Panc1 (cell line): ENCODE measurements around the gene CELSR2. TPM values are rescaled to one million over a fixed set of nuclear protein-coding genes. Genes with fewer than 3 reads are reported as not detected.

Experiments used
- ATAC-seq: fragments of 200-7000 bp; cut with Tn5 transposase; 2 replicates; pipeline ENCODE4 v1.9.1; 2020; ENCODE audit warnings: mild to moderate bottlenecking, moderate library complexity
- BruUV-seq: library from RNA; stranded (reverse); fragments of 400-500 nt; replicated peaks from 2 replicates; lab custom pipeline; 2021; lab: Mats Ljungman, UMichigan
- CTCF ChIA-PET: fragments of 300-600 bp; sonication (Branson Sonifier 250); formaldehyde crosslinking; loops from one replicate; lab custom pipeline; 2022; ENCODE audit warnings: antibody characterized with exemption; lab: Charles Lee
- POLR2A ChIA-PET: fragments of 300-600 bp; sonication (Branson Sonifier 250); formaldehyde crosslinking; loops from one replicate; lab custom pipeline; 2022; ENCODE audit warnings: antibody characterized with exemption; lab: Charles Lee
- DNase-seq: peaks from one replicate; pipeline ENCODE4 v3.0.0-alpha.2; 2010; ENCODE audit warnings: low read depth, low spot score
- H3K27ac ChIP-seq: 2 replicates; pipeline ENCODE4 v1.5.1; 2011; ENCODE audit warnings: mild to moderate bottlenecking, low read length, inconsistent platforms
- H3K27me3 ChIP-seq: fragments of 200-500 bp; sonication (Bioruptor generic); 2 replicates; pipeline ENCODE4 v1.6.0; 2014; ENCODE audit warnings: low read length, inconsistent platforms; ENCODE audit not compliant: control insufficient read depth, insufficient read depth
- H3K36me3 ChIP-seq: fragments of 200-500 bp; sonication (Bioruptor generic); 2 replicates; pipeline ENCODE4 v1.5.1; 2014; ENCODE audit warnings: inconsistent platforms, mild to moderate bottlenecking, low read length, moderate library complexity; ENCODE audit not compliant: control insufficient read depth, insufficient read depth
- H3K4me1 ChIP-seq: 2 replicates; pipeline ENCODE4 v1.5.1; 2011; ENCODE audit warnings: inconsistent platforms, mild to moderate bottlenecking, low read length, moderate library complexity; ENCODE audit not compliant: control insufficient read depth, insufficient read depth
- H3K4me3 ChIP-seq, 2 experiments: 2 replicates each; pipeline ENCODE4 v1.5.1; 2011 to 2012; ENCODE audit warnings: low read depth in 2 of 2, low read length in 2 of 2, mild to moderate bottlenecking in 2 of 2, inconsistent platforms in 1 of 2, moderate library complexity in 1 of 2
- H3K9me3 ChIP-seq: fragments of 200-500 bp; sonication (Bioruptor generic); 2 replicates; pipeline ENCODE4 v1.5.1; 2014; ENCODE audit warnings: low read depth, mild to moderate bottlenecking, inconsistent platforms, low read length, moderate library complexity; ENCODE audit not compliant: control insufficient read depth, insufficient read depth
- CTCF ChIP-seq: fragments of 450-650 bp; IDR thresholded peaks from 2 replicates; pipeline ENCODE4 v1.5.1; 2017; ENCODE audit warnings: mild to moderate bottlenecking
- POLR2AphosphoS5 ChIP-seq: IDR thresholded peaks from 2 replicates; pipeline ENCODE4 v1.6.1; 2012; ENCODE audit warnings: mild to moderate bottlenecking, low read depth, low read length, moderate library complexity
- SIN3A ChIP-seq: IDR thresholded peaks from 2 replicates; pipeline ENCODE4 v1.6.1; 2012; ENCODE audit warnings: low read depth, mild to moderate bottlenecking, low read length, moderate library complexity, borderline replicate concordance; ENCODE audit not compliant: insufficient read depth
- TCF7L2 ChIP-seq: IDR thresholded peaks from 2 replicates; pipeline ENCODE4 v1.6.1; 2011; ENCODE audit warnings: mild to moderate bottlenecking, low read depth, low read length, inconsistent platforms
- in situ Hi-C: cut with HindIII; loops from 2 replicates; pipeline ENCODE4 v1.10.0; 2016; ENCODE audit warnings: low sequenced_read_pairs, low pct_unique_long_range_greater_than_20kb
- intact Hi-C: fragments of 100-400 bp; cut with micrococcal nuclease; formaldehyde crosslinking; loops from one replicate; pipeline ENCODE4 v1.10.0; 2022; ENCODE audit not compliant: unreplicated experiment
- total RNA-seq: library from RNA; stranded (reverse); gene quantifications from one replicate; pipeline ENCODE4 v1.2.1, GENCODE V29; 2021; ENCODE audit not compliant: unreplicated experiment
- TF ChIP-seq, protein P1 (sequence below), 2 experiments: IDR thresholded peaks; 2 replicates each; pipeline ENCODE4 v1.6.1; 2011 to 2012; ENCODE audit warnings: low read depth in 2 of 2, control low read depth in 1 of 2, low read length in 1 of 2, mild to moderate bottlenecking in 1 of 2, moderate library complexity in 1 of 2; ENCODE audit not compliant: insufficient read depth in 1 of 2

Gene CELSR2
- total RNA-seq, 1 experiment from 2014 or later, result 4.1 TPM

DNA sequence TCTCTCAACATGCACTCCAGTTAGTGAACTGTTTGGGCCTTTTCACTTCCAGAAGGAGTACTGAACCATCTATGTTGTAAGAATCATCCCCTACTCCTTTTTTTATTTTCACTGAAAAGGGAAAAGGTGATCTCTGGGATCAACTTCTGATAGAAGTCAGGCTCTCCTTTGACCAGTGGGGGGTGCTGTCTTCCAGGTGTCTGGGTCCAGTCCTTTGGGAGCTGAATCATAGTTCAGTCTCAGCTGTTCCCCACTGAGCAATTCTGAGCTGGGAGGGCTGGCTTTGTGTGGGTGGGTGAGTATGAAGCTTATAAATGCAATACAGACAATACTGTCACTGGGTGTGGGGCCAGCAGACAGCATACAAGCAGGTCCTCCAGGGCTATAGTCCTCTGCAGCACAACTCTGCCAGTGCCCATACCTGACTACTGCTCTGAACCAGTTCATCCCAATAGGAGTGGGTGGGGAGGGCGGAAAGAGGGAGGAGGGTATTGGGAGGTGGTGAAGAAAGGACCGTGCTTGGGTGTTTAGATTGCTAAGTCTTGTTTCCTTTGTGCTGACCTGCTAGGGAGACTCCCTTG lies 48.1 kb upstream of the CELSR2 start:
- ChIA-PET POLR2A (no interaction called here), CTCF (no interaction called here)
- H3K36me3 ChIP-seq, result no peaks in the 10 kb centered on the region
- DNase-seq (no peak), ATAC-seq (no peak)
- H3K27me3 ChIP-seq, result no peaks in the 10 kb centered on the region
- BruUV-seq, result no TSS peak
- H3K4me1 ChIP-seq, result no peaks in the 10 kb centered on the region; the same call in 1 of the 2 replicates
- no peak overlapping the region for H3K4me3 ChIP-seq
- in situ Hi-C loops, result no loop called here
- TF ChIP-seq SIN3A, result no peak
- TF ChIP-seq CTCF, result peak; percentile 61
- H3K27ac ChIP-seq, result no peak overlapping the region
- no peaks in the 10 kb centered on the region for H3K9me3 ChIP-seq
- intact Hi-C loops, result no loop called here

GRCh38 chr1:109204484-109204883 lies 44.9 kb upstream of the CELSR2 start:
- no peak overlapping the region for H3K4me3 ChIP-seq
- ChIA-PET CTCF (no interaction called here), POLR2A (no interaction called here)
- H3K27me3 ChIP-seq, result no peaks in the 10 kb centered on the region
- ATAC-seq (no peak), DNase-seq (no peak)
- no peaks in the 10 kb centered on the region for H3K36me3 ChIP-seq
- no peak overlapping the region for H3K27ac ChIP-seq
- H3K9me3 ChIP-seq, result no peaks in the 10 kb centered on the region
- no peaks in the 10 kb centered on the region for H3K4me1 ChIP-seq
- no peak for TF ChIP-seq POLR2AphosphoS5
- no peak for TF ChIP-seq SIN3A
- TF ChIP-seq CTCF, result no peak
- TF ChIP-seq, protein P1, sequence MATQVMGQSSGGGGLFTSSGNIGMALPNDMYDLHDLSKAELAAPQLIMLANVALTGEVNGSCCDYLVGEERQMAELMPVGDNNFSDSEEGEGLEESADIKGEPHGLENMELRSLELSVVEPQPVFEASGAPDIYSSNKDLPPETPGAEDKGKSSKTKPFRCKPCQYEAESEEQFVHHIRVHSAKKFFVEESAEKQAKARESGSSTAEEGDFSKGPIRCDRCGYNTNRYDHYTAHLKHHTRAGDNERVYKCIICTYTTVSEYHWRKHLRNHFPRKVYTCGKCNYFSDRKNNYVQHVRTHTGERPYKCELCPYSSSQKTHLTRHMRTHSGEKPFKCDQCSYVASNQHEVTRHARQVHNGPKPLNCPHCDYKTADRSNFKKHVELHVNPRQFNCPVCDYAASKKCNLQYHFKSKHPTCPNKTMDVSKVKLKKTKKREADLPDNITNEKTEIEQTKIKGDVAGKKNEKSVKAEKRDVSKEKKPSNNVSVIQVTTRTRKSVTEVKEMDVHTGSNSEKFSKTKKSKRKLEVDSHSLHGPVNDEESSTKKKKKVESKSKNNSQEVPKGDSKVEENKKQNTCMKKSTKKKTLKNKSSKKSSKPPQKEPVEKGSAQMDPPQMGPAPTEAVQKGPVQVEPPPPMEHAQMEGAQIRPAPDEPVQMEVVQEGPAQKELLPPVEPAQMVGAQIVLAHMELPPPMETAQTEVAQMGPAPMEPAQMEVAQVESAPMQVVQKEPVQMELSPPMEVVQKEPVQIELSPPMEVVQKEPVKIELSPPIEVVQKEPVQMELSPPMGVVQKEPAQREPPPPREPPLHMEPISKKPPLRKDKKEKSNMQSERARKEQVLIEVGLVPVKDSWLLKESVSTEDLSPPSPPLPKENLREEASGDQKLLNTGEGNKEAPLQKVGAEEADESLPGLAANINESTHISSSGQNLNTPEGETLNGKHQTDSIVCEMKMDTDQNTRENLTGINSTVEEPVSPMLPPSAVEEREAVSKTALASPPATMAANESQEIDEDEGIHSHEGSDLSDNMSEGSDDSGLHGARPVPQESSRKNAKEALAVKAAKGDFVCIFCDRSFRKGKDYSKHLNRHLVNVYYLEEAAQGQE (IDR thresholded peaks at IDR 0.05; ENCODE audit: insufficient read depth in 1 of 2, low read depth in 2 of 2, low read length in 1 of 2), result no peak
- no peak for TF ChIP-seq TCF7L2
- intact Hi-C loops, result no loop called here
- in situ Hi-C loops, result no loop called here
- no TSS peak for BruUV-seq
